GM19397 (cell line): ENCODE results near the gene PRODH.
"Not testable (repeated sequence)": the region's sequence is repeated elsewhere in the genome, so short reads cannot be mapped to it uniquely, and the experiment has no call there.

Experiments used
- ATAC-seq: cut with Tn5 transposase; IDR thresholded peaks from one replicate; pipeline ENCODE4 v1.9.1; 2021; ENCODE audit warnings: mild to moderate bottlenecking, moderate library complexity; ENCODE audit not compliant: unreplicated experiment

Gene PRODH

GRCh38 chr22:18968011-18968749, 32.1 kb upstream of the PRODH start:
- ATAC-seq = no peak

- not testable (repeated sequence) for ATAC-seq
Observed at GRCh38 chr22:18967391-18968010, 31.4 kb upstream of the PRODH start.

- no peak for ATAC-seq
Observed at GRCh38 chr22:18966748-18967147, 30.7 kb upstream of the PRODH start.

- ATAC-seq = no peak
Observed at GRCh38 chr22:18965526-18966421, 29.7 kb upstream of the PRODH start.

- not testable (repeated sequence) for ATAC-seq
Observed at GRCh38 chr22:18964501-18965265, 28.6 kb upstream of the PRODH start.

GRCh38 chr22:18964051-18964450, 28.0 kb upstream of the PRODH start:
- ATAC-seq = not testable (repeated sequence)

GRCh38 chr22:18962308-18962635, 26.2 kb upstream of the PRODH start:
- no peak for ATAC-seq

GRCh38 chr22:18961632-18962307, 25.7 kb upstream of the PRODH start:
- not testable (repeated sequence) for ATAC-seq

GRCh38 chr22:18961201-18961600, 25.1 kb upstream of the PRODH start:
- ATAC-seq = not testable (repeated sequence)

GRCh38 chr22:18960166-18960820, 24.2 kb upstream of the PRODH start:
- ATAC-seq = not testable (repeated sequence)

GRCh38 chr22:18959741-18960140, 23.6 kb upstream of the PRODH start:
- ATAC-seq = not testable (repeated sequence)

- not testable (repeated sequence) for ATAC-seq
Observed at GRCh38 chr22:18959266-18959665, 23.2 kb upstream of the PRODH start.

- not testable (repeated sequence) for ATAC-seq
Observed at GRCh38 chr22:18958738-18959137, 22.6 kb upstream of the PRODH start.

- ATAC-seq = not testable (repeated sequence)
Observed at GRCh38 chr22:18958321-18958705, 22.2 kb upstream of the PRODH start.

GRCh38 chr22:18957621-18958320, 21.7 kb upstream of the PRODH start:
- not testable (repeated sequence) for ATAC-seq

- not testable (repeated sequence) for ATAC-seq
Observed at GRCh38 chr22:18956956-18957355, 20.9 kb upstream of the PRODH start.

- ATAC-seq = not testable (repeated sequence)
Observed at GRCh38 chr22:18956121-18956895, 20.2 kb upstream of the PRODH start.

GRCh38 chr22:18955696-18956095, 19.6 kb upstream of the PRODH start:
- no peak for ATAC-seq
